Measurements from ENCODE around the gene KCNK16. TPM values are rescaled to one million over a fixed set of nuclear protein-coding genes. Genes with fewer than 3 reads are reported as not detected.

The KCNK16 gene
- total and polyA plus RNA-seq, 10 of the 15 experiments (the other 5 are each of a cell fraction or from before 2014, with no cell fraction given): not detected

DNA sequence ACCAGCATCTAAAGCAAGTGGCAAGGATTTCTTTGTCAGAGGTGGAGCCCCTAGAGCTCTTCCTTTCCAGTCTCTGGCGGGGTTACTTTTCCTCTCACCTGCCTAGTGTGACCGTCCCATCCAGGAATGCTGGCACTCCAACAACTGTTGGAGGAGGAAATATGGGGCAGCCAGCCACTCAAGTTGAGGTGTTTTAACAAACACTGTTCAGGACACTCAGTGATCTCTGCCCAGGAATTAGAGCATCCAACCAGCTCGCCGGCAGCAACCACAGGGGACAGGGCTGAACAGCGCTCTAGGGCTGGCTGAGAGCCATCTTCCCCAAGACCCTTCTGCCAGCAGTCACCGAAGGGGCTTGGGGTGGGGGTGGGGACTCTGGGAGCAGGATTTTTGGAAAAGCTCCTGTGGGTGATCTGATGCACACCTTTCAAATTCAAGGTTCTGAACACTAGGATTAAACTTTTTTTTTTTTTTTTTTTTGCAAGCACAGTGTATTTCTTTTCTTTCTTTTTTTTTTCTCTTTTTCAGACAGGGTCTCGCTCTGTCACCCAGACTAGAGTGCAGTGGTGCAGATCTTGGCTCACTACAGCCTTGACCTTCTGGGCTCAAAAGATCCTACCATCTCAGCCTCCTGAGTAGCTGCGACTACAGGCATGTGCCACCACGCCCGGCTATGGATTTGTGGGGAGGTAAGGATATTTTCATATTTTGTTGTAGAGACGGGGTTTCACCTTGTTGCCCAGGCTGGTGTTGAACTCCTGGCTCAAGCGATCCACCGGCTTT lies 28.4 kb upstream of the KCNK16 start:
- BruUV-seq (replicated peaks): no TSS peak
- Histone ChIP-seq H3K27ac (ENCODE audit: control insufficient read depth, insufficient read depth) (no peak overlapping the region), H3K4me3 (no peak overlapping the region), H2AFZ (ENCODE audit: control insufficient read depth, low read depth, low read length) (no peak overlapping the region), H3K9ac (ENCODE audit: control insufficient read depth, insufficient read depth, low read length) (no peak overlapping the region), H3K4me1 (ENCODE audit: control insufficient read depth, insufficient read depth, low read length) (no peaks in the 10 kb centered on the region), H3K79me2 (ENCODE audit: control insufficient read depth, insufficient read depth, low read length) (no peaks in the 10 kb centered on the region), H3K4me2 (ENCODE audit: control insufficient read depth, insufficient read depth) (no peak overlapping the region), H3K27me3 (replicated peaks in 1 of 2; ENCODE audit: control insufficient read depth in 2 of 2, insufficient read depth in 2 of 2, low read length in 1 of 2) (no peaks in the 10 kb centered on the region), H3K9me3 (replicated peaks; ENCODE audit: control insufficient read depth, insufficient read depth, low read length) (no peaks in the 10 kb centered on the region), H3K36me3 (ENCODE audit: control insufficient read depth in 2 of 2, insufficient read depth in 2 of 2, low read length in 1 of 2) (no peaks in the 10 kb centered on the region), H4K20me1 (ENCODE audit: control insufficient read depth, insufficient read depth) (no peaks in the 10 kb centered on the region)
- WGBS (ENCODE audit: insufficient coverage, insufficient replicate concordance, low lambda C conversion rate, missing lambda C conversion rate): 59% methylated on average over 12 of the region's 13 CpGs
- ChIA-PET SMC1A (ENCODE audit: uncharacterized antibody, unreplicated experiment) (interaction anchor here (0.6 to 1.1 kb wide), 2 partner anchors 48 to 514 kb away, joined by 3 to 4 read pairs; no protein-coding TSS in a partner anchor), RAD21 (ENCODE audit: unreplicated experiment) (interaction anchor here (0.6 kb wide), 1 partner anchor 84 kb away, joined by 4 read pairs; no protein-coding TSS in a partner anchor), CTCF (interaction anchor here (1.2 to 3.7 kb wide), 3 partner anchors 9 to 12 kb away, joined by 3 to 15 read pairs (median 14); no protein-coding TSS in a partner anchor), POLR2A (no interaction called here)
- ATAC-seq (no peak), DNase-seq (ENCODE audit: low read depth, low spot score) (no peak), FAIRE-seq (no peak)
- in situ Hi-C loops (cut with MboI) (loop anchor here (10.0 kb wide), 1 partner anchor 534 kb away; no protein-coding TSS in a partner anchor), intact Hi-C loops (cut with micrococcal nuclease; ENCODE audit: unreplicated experiment) (no loop called here)
- TF ChIP-seq, protein P1, sequence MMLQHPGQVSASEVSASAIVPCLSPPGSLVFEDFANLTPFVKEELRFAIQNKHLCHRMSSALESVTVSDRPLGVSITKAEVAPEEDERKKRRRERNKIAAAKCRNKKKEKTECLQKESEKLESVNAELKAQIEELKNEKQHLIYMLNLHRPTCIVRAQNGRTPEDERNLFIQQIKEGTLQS (IDR thresholded peaks at IDR 0.05; ENCODE audit: borderline replicate concordance, extremely low read depth, low read depth, low read length): no peak
- TF ChIP-seq CHD1 (IDR thresholded peaks at IDR 0.05; ENCODE audit: low read depth, low read length) (no peak), SMARCA5 (IDR thresholded peaks at IDR 0.05) (no peak), SMAD5 (IDR thresholded peaks at IDR 0.05; ENCODE audit: low read depth) (no peak), CBX5 (IDR thresholded peaks at IDR 0.05; ENCODE audit: low read depth) (no peak), RAD51 (IDR thresholded peaks at IDR 0.05) (no peak), PAX8 (IDR thresholded peaks at IDR 0.05) (no peak), NFIC (IDR thresholded peaks at IDR 0.05; ENCODE audit: low read depth, low read length) (no peak), HCFC1 (IDR thresholded peaks at IDR 0.05; ENCODE audit: low read length) (no peak), EP300 (IDR thresholded peaks at IDR 0.05; ENCODE audit: borderline replicate concordance in 1 of 2, control insufficient read depth in 1 of 2, low read depth in 2 of 2, low read length in 2 of 2) (no peak), HDAC2 (IDR thresholded peaks at IDR 0.05) (no peak), NFYA (IDR thresholded peaks at IDR 0.05; ENCODE audit: borderline replicate concordance, low read depth, low read length) (no peak)
- TF ChIP-seq, protein P2, sequence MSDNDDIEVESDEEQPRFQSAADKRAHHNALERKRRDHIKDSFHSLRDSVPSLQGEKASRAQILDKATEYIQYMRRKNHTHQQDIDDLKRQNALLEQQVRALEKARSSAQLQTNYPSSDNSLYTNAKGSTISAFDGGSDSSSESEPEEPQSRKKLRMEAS (IDR thresholded peaks at IDR 0.05; ENCODE audit: low read depth, low read length): no peak
- TF ChIP-seq, protein P3, sequence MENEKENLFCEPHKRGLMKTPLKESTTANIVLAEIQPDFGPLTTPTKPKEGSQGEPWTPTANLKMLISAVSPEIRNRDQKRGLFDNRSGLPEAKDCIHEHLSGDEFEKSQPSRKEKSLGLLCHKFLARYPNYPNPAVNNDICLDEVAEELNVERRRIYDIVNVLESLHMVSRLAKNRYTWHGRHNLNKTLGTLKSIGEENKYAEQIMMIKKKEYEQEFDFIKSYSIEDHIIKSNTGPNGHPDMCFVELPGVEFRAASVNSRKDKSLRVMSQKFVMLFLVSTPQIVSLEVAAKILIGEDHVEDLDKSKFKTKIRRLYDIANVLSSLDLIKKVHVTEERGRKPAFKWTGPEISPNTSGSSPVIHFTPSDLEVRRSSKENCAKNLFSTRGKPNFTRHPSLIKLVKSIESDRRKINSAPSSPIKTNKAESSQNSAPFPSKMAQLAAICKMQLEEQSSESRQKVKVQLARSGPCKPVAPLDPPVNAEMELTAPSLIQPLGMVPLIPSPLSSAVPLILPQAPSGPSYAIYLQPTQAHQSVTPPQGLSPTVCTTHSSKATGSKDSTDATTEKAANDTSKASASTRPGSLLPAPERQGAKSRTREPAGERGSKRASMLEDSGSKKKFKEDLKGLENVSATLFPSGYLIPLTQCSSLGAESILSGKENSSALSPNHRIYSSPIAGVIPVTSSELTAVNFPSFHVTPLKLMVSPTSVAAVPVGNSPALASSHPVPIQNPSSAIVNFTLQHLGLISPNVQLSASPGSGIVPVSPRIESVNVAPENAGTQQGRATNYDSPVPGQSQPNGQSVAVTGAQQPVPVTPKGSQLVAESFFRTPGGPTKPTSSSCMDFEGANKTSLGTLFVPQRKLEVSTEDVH (IDR thresholded peaks at IDR 0.05; ENCODE audit: low read depth, partially characterized antibody): no peak
- TF ChIP-seq, protein P4, sequence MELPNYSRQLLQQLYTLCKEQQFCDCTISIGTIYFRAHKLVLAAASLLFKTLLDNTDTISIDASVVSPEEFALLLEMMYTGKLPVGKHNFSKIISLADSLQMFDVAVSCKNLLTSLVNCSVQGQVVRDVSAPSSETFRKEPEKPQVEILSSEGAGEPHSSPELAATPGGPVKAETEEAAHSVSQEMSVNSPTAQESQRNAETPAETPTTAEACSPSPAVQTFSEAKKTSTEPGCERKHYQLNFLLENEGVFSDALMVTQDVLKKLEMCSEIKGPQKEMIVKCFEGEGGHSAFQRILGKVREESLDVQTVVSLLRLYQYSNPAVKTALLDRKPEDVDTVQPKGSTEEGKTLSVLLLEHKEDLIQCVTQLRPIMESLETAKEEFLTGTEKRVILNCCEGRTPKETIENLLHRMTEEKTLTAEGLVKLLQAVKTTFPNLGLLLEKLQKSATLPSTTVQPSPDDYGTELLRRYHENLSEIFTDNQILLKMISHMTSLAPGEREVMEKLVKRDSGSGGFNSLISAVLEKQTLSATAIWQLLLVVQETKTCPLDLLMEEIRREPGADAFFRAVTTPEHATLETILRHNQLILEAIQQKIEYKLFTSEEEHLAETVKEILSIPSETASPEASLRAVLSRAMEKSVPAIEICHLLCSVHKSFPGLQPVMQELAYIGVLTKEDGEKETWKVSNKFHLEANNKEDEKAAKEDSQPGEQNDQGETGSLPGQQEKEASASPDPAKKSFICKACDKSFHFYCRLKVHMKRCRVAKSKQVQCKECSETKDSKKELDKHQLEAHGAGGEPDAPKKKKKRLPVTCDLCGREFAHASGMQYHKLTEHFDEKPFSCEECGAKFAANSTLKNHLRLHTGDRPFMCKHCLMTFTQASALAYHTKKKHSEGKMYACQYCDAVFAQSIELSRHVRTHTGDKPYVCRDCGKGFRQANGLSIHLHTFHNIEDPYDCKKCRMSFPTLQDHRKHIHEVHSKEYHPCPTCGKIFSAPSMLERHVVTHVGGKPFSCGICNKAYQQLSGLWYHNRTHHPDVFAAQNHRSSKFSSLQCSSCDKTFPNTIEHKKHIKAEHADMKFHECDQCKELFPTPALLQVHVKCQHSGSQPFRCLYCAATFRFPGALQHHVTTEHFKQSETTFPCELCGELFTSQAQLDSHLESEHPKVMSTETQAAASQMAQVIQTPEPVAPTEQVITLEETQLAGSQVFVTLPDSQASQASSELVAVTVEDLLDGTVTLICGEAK (IDR thresholded peaks at IDR 0.05; ENCODE audit: borderline replicate concordance): no peak

Data from GM12878 (cell line).